H9 (cell line): ENCODE results near the gene SSR2. TPM values are rescaled to one million over a fixed set of nuclear protein-coding genes. Genes with fewer than 3 reads are reported as not detected.

Experiments used
- DNase-seq: peaks from one replicate; pipeline ENCODE4 v3.0.0-alpha.2; 2017
- H2AFZ ChIP-seq: one replicate; pipeline ENCODE4 v1.6.1; 2013; ENCODE audit warnings: mild to moderate bottlenecking, low read length, control low read depth, moderate library complexity
- H2AK5ac ChIP-seq: 2 replicates; pipeline ENCODE4 v1.6.1; 2013; ENCODE audit warnings: low read length, control low read depth, mixed read lengths; ENCODE audit not compliant: insufficient read length
- H2BK120ac ChIP-seq: one replicate; pipeline ENCODE4 v1.6.1; 2013; ENCODE audit warnings: low read depth, mild to moderate bottlenecking, low read length, control low read depth, inconsistent platforms; ENCODE audit not compliant: poor library complexity, severe bottlenecking
- H2BK12ac ChIP-seq: 2 replicates; pipeline ENCODE4 v1.6.1; 2013; ENCODE audit warnings: low read length, control low read depth, mixed read lengths, low read depth; ENCODE audit not compliant: insufficient read length
- H2BK15ac ChIP-seq: 2 replicates; pipeline ENCODE4 v1.6.1; 2013; ENCODE audit warnings: low read depth, low read length, control low read depth
- H2BK20ac ChIP-seq: one replicate; pipeline ENCODE4 v1.6.1; 2013; ENCODE audit warnings: low read depth, mild to moderate bottlenecking, low read length, control low read depth, inconsistent platforms; ENCODE audit not compliant: poor library complexity, severe bottlenecking
- H2BK5ac ChIP-seq: 2 replicates; pipeline ENCODE4 v1.6.1; 2013; ENCODE audit warnings: low read length, control low read depth, mixed read lengths; ENCODE audit not compliant: insufficient read length
- H3K14ac ChIP-seq: 2 replicates; pipeline ENCODE4 v1.6.1; 2013; ENCODE audit warnings: low read length, control low read depth; ENCODE audit not compliant: insufficient read depth
- H3K18ac ChIP-seq: 2 replicates; pipeline ENCODE4 v1.6.1; 2013; ENCODE audit warnings: low read depth, mild to moderate bottlenecking, mixed read lengths, low read length, control low read depth; ENCODE audit not compliant: insufficient read length
- H3K23ac ChIP-seq: 2 replicates; pipeline ENCODE4 v1.6.1; 2013; ENCODE audit warnings: low read length, control low read depth, mixed read lengths, low read depth; ENCODE audit not compliant: insufficient read length
- H3K23me2 ChIP-seq: 2 replicates; pipeline ENCODE4 v1.6.1; 2013; ENCODE audit warnings: low read depth, mild to moderate bottlenecking, mixed read lengths, low read length, control low read depth; ENCODE audit not compliant: insufficient read length, poor library complexity, severe bottlenecking
- H3K27ac ChIP-seq: 2 replicates; pipeline ENCODE4 v1.5.1; 2013; ENCODE audit warnings: low read length, control low read depth, mixed read lengths, low read depth; ENCODE audit not compliant: insufficient read length
- H3K27me3 ChIP-seq: 2 replicates; pipeline ENCODE4 v1.6.1; 2013; ENCODE audit warnings: low read length, control low read depth, inconsistent platforms; ENCODE audit not compliant: insufficient read depth
- H3K4ac ChIP-seq: 2 replicates; pipeline ENCODE4 v1.6.1; 2013; ENCODE audit warnings: low read depth, mild to moderate bottlenecking, control low read depth, inconsistent platforms, low read length, moderate library complexity
- H3K4me1 ChIP-seq: 2 replicates; pipeline ENCODE4 v1.6.1; 2013; ENCODE audit warnings: low read length, control low read depth, inconsistent platforms; ENCODE audit not compliant: insufficient read depth
- H3K4me2 ChIP-seq: 2 replicates; pipeline ENCODE4 v1.6.1; 2013; ENCODE audit warnings: low read length, control low read depth, mixed read lengths; ENCODE audit not compliant: insufficient read length, insufficient read depth
- H3K56ac ChIP-seq: 2 replicates; pipeline ENCODE4 v1.6.1; 2013; ENCODE audit warnings: low read depth, mild to moderate bottlenecking, mixed read lengths, low read length, control low read depth; ENCODE audit not compliant: insufficient read length
- H3K79me1 ChIP-seq: 2 replicates; pipeline ENCODE4 v1.6.1; 2013; ENCODE audit warnings: low read depth, mild to moderate bottlenecking, moderate library complexity, low read length, control low read depth, inconsistent platforms; ENCODE audit not compliant: insufficient read depth, poor library complexity, severe bottlenecking
- H3K79me2 ChIP-seq: 2 replicates; pipeline ENCODE4 v1.6.1; 2013; ENCODE audit warnings: low read length, control low read depth, inconsistent platforms; ENCODE audit not compliant: insufficient read depth
- H3K9ac ChIP-seq: 2 replicates; pipeline ENCODE4 v1.6.1; 2013; ENCODE audit warnings: low read length, control low read depth, mixed read lengths; ENCODE audit not compliant: insufficient read length; ENCODE audit errors: extremely low read depth
- H3K9me3 ChIP-seq: one replicate; pipeline ENCODE4 v1.6.1; 2013; ENCODE audit warnings: low read depth, low read length, inconsistent platforms; ENCODE audit not compliant: control insufficient read depth
- H3T11ph ChIP-seq: one replicate; pipeline ENCODE4 v1.6.1; 2013; ENCODE audit warnings: mild to moderate bottlenecking, low read length, control low read depth, inconsistent platforms
- H4K20me1 ChIP-seq: one replicate; pipeline ENCODE4 v1.6.1; 2013; ENCODE audit not compliant: control insufficient read depth, insufficient read length, insufficient read depth
- H4K5ac ChIP-seq: 2 replicates; pipeline ENCODE4 v1.6.1; 2013; ENCODE audit warnings: low read depth, mild to moderate bottlenecking, mixed read lengths, low read length, control low read depth; ENCODE audit not compliant: insufficient read length
- H4K8ac ChIP-seq: replicated peaks from 2 replicates; pipeline ENCODE4 v1.6.1; 2013; ENCODE audit warnings: low read length, control low read depth, mixed read lengths, low read depth; ENCODE audit not compliant: insufficient read length
- H4K91ac ChIP-seq: 2 replicates; pipeline ENCODE4 v1.6.1; 2013; ENCODE audit warnings: low read depth, mild to moderate bottlenecking, moderate library complexity, mixed read lengths, low read length, control low read depth; ENCODE audit not compliant: insufficient read length
- H3K27ac Mint-ChIP-seq, 3 experiments: 2 replicates in 2 of 3; 3 replicates in 1 of 3; pipeline ENCODE4 v1.8.0; 2020 to 2021; ENCODE audit warnings: mixed read lengths in 3 of 3, mild to moderate bottlenecking in 1 of 3, moderate library complexity in 1 of 3
- H3K27me3 Mint-ChIP-seq: 2 replicates; pipeline ENCODE4 v1.8.0; 2021; ENCODE audit warnings: low read depth, mild to moderate bottlenecking, moderate library complexity, mixed read lengths
- H3K36me3 Mint-ChIP-seq, 3 experiments: 2 replicates in 2 of 3; 3 replicates in 1 of 3; pipeline ENCODE4 v1.8.0; 2020 to 2021; ENCODE audit warnings: low read depth in 3 of 3, mixed read lengths in 3 of 3; ENCODE audit not compliant: insufficient read depth in 1 of 3
- H3K4me1 Mint-ChIP-seq, 2 experiments: 2 replicates each; pipeline ENCODE4 v1.8.0; 2020; ENCODE audit warnings: mixed read lengths in 2 of 2
- H3K4me3 Mint-ChIP-seq, 2 experiments: 2 replicates in 1 of 2; 3 replicates in 1 of 2; pipeline ENCODE4 v1.8.0; 2020 to 2021; ENCODE audit warnings: mild to moderate bottlenecking in 2 of 2, mixed read lengths in 2 of 2, moderate library complexity in 1 of 2
- H3K9me3 Mint-ChIP-seq, 2 experiments: 2 replicates in 1 of 2; 3 replicates in 1 of 2; pipeline ENCODE4 v1.8.0; 2020; ENCODE audit warnings: mild to moderate bottlenecking in 2 of 2, mixed read lengths in 2 of 2, moderate library complexity in 1 of 2
- CTCF ChIP-seq: fragments of 200-600 bp; sonication (generic); conservative IDR thresholded peaks from 3 replicates; pipeline ENCODE4 v1.8.0; 2021; ENCODE audit warnings: antibody characterized with exemption, mild to moderate bottlenecking
- WGBS: extraction: QIAGEN DNeasy Blood & Tissue Kit; methylation state at CpG from one replicate; pipeline ENCODE4 v1.1.7; 2013; ENCODE audit warnings: missing lambda C conversion rate, low lambda C conversion rate, mixed read lengths; ENCODE audit not compliant: insufficient read length; ENCODE audit errors: extremely low coverage; 5-methylcytosine and 5-hydroxymethylcytosine counted together
- long read RNA-seq: library from polyadenylated mRNA; unstranded; transcript quantifications from one replicate; pipeline ENCODE4 v2.0.0, GENCODE V29; 2020
- total RNA-seq: library from RNA; stranded (reverse); gene quantifications from 2 replicates; pipeline ENCODE4 v1.2.1, GENCODE V29; 2021

Gene SSR2
- 170 and 172 TPM in 2 replicates for total RNA-seq
- long read RNA-seq, transcript SSR2-201 (6 exons, 1,116 nt), result major isoform, 460 of 538 reads
- long read RNA-seq, transcript SSR2-209 (5 exons, 1,040 nt), result minor isoform, 13 of 538 reads
- long read RNA-seq, partial matches to known transcripts, result 49 of 538 reads
- long read RNA-seq, other reads (novel, unspliced or antisense), result 12 of 538 reads

DNA sequence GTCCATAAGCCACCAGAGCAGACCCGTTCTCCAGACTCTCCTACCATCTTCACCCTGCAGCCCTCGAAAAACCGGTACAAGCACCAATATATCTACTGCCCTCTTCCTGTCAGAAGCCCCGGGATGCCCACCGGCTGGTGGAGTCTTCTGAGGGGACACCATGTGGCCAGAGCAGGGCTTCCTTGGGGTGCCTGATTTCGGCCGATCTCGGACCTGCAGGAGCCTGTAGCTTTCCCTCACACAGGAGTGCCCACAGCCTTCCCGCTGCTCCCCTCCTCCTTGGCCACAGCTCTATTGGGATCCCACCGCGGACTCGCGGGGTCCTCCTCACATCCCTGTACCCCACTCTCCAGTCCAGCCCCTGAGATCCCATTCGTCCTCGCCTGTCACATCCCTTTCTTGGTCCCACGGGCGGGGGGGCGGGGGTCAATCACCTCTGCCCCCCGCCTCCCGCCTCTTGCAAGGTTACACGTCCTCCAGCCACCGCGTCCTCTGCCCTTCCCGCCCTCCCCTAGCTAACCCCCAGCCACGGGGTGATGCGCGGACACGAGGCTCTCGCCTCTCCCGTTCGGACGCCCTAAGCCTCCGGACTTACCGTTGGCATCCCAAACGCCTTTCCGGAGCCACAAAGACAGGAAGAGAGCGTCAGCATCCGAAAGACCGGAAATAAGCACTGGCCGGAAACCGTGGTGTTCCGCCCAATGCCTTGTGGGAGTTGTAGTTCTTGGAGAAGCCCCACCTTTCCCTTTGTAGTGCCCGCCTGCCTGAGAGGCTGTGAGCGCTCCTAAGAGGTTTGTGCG is at the start of gene SSR2:
Gene SSR2 (minus strand): TSS at position 659 of the 800 bp plus-strand sequence. CDS start 784 bp downstream, outside the sequence.
- Mint-ChIP-seq H3K9me3 (no peaks in the 10 kb centered on the region), H3K36me3 (peaks cover 27 to 44% (median 37%) of the 10 kb centered on the region in 3 experiments; a peak in 6 of 7 replicates), H3K4me1 (peaks cover 9 to 10% of the 10 kb centered on the region in 2 experiments), H3K4me3 (peak within 1 kb of the TSS; percentile 91 to 96), H3K27ac (peak within 1 kb of the TSS; percentile 81 to 89 (median 84); a peak in 5 of 7 replicates), H3K27me3 (peaks cover 32% of the 10 kb centered on the region)
- Histone ChIP-seq H4K8ac (no peak within 1 kb of the TSS), H4K91ac (no peak within 1 kb of the TSS), H3K4me2 (peak within 1 kb of the TSS; percentile 78), H3K18ac (no peak within 1 kb of the TSS), H4K20me1 (no peaks in the 10 kb centered on the region), H3T11ph (no peak within 1 kb of the TSS), H3K9ac (peak within 1 kb of the TSS; percentile 60), H3K27me3 (no peaks in the 10 kb centered on the region; the same call in 1 of the 2 replicates), H3K4me1 (peaks cover 2% of the 10 kb centered on the region; the same call in 1 of the 2 replicates), H2AFZ (no peak within 1 kb of the TSS), H2BK15ac (no peak within 1 kb of the TSS), H3K79me2 (peaks cover 8% of the 10 kb centered on the region; the same call in 1 of the 2 replicates), H2BK20ac (no peak within 1 kb of the TSS), H4K5ac (no peak within 1 kb of the TSS), H3K4ac (no peak within 1 kb of the TSS), H3K23ac (no peak within 1 kb of the TSS), H3K9me3 (no peaks in the 10 kb centered on the region), H3K56ac (no peak within 1 kb of the TSS), H2BK5ac (no peak within 1 kb of the TSS), H2BK12ac (no peak within 1 kb of the TSS), H3K14ac (no peak within 1 kb of the TSS), H2BK120ac (no peak within 1 kb of the TSS), H3K79me1 (peaks cover 6% of the 10 kb centered on the region), H3K23me2 (peaks cover 7% of the 10 kb centered on the region), H2AK5ac (no peak within 1 kb of the TSS), H3K27ac (no peak within 1 kb of the TSS)
- TF ChIP-seq CTCF, result no peak
- WGBS, result no CpG with 5 or more reads among the region's 45 CpGs
- peak; percentile 92 for DNase-seq
